Measurements from ENCODE around the gene RNF8.
"Not testable (repeated sequence)": the region's sequence is repeated elsewhere in the genome, so short reads cannot be mapped to it uniquely, and the experiment has no call there.

Gene RNF8

GRCh38 chr6:37321101-37321500, 32.7 kb upstream of the RNF8 start:
- no peak for TF ChIP-seq Cebpa-rat (IDR thresholded peaks at IDR 0.05)
- Histone ChIP-seq H3K9ac (no peak overlapping the region), H3K4me3 (no peak overlapping the region)

GRCh38 chr6:37321516-37322415, 32.0 kb upstream of the RNF8 start:
- no peak overlapping the region for H3K9ac ChIP-seq
- H3K36me3 ChIP-seq = peaks cover 66% of the 10 kb centered on the region
- H3K27ac ChIP-seq = no peak overlapping the region
- H3K27me3 ChIP-seq = no peaks in the 10 kb centered on the region
- no peak overlapping the region for H3K4me3 ChIP-seq
- 0 out of 2 replicates have a peak, but pooled peaks cover under 1% of the 10 kb centered on the region for H3K4me1 ChIP-seq
- no peaks in the 10 kb centered on the region for H3K9me3 ChIP-seq
- no peaks in the 10 kb centered on the region for H4K20me1 ChIP-seq
- TF ChIP-seq Cebpa-rat (IDR thresholded peaks at IDR 0.05) = no peak
- no peak overlapping the region for H3K4me2 ChIP-seq

More at GRCh38 chr6:37321101-37321500, 32.7 kb upstream of the RNF8 start:
- Histone ChIP-seq H4K20me1 (no peaks in the 10 kb centered on the region), H3K4me1 (peaks cover 7% of the 10 kb centered on the region), H3K27ac (no peak overlapping the region), H3K4me2 (no peak overlapping the region), H3K27me3 (no peaks in the 10 kb centered on the region), H3K36me3 (peaks cover 72% of the 10 kb centered on the region), H3K9me3 (no peaks in the 10 kb centered on the region)

- no peaks in the 10 kb centered on the region for H4K20me1 ChIP-seq
- no peaks in the 10 kb centered on the region for H3K9me3 ChIP-seq
- no peak overlapping the region for H3K4me3 ChIP-seq
- H3K27me3 ChIP-seq = no peaks in the 10 kb centered on the region
- no peak overlapping the region for H3K27ac ChIP-seq
- H3K4me2 ChIP-seq = no peak overlapping the region
- TF ChIP-seq Cebpa-rat (IDR thresholded peaks at IDR 0.05) = no peak
- no peaks in the 10 kb centered on the region for H3K4me1 ChIP-seq
- no peak overlapping the region for H3K9ac ChIP-seq
- H3K36me3 ChIP-seq = peaks cover 48% of the 10 kb centered on the region
Observed at GRCh38 chr6:37323580-37323979, 30.2 kb upstream of the RNF8 start.

GRCh38 chr6:37324131-37325033, 29.4 kb upstream of the RNF8 start:
- no peak overlapping the region for H3K4me3 ChIP-seq
- H3K36me3 ChIP-seq = peaks cover 40% of the 10 kb centered on the region
- no peaks in the 10 kb centered on the region for H3K27me3 ChIP-seq
- no peak overlapping the region for H3K27ac ChIP-seq
- TF ChIP-seq Cebpa-rat (IDR thresholded peaks at IDR 0.05) = no peak
- H3K4me1 ChIP-seq = no peaks in the 10 kb centered on the region
- H3K4me2 ChIP-seq = no peak overlapping the region
- H4K20me1 ChIP-seq = no peaks in the 10 kb centered on the region
- H3K9me3 ChIP-seq = no peaks in the 10 kb centered on the region
- H3K9ac ChIP-seq = no peak overlapping the region

GRCh38 chr6:37330345-37330744, 23.4 kb upstream of the RNF8 start:
- H3K27me3 ChIP-seq, H3K4me3 ChIP-seq, H3K9me3 ChIP-seq, H3K9ac ChIP-seq, H3K4me2 ChIP-seq, H3K4me1 ChIP-seq, H4K20me1 ChIP-seq, H3K27ac ChIP-seq: not testable (repeated sequence)
- peaks cover 36% of the 10 kb centered on the region for H3K36me3 ChIP-seq
- TF ChIP-seq Cebpa-rat (IDR thresholded peaks at IDR 0.05) = 0 out of 2 replicates have a peak, but pooled peaks have one; percentile 24

- H4K20me1 ChIP-seq = no peaks in the 10 kb centered on the region
- no peak overlapping the region for H3K4me3 ChIP-seq
- no peaks in the 10 kb centered on the region for H3K9me3 ChIP-seq
- no peak overlapping the region for H3K9ac ChIP-seq
- no peak overlapping the region for H3K4me2 ChIP-seq
- TF ChIP-seq Cebpa-rat (IDR thresholded peaks at IDR 0.05) = no peak
- H3K36me3 ChIP-seq = peaks cover 36% of the 10 kb centered on the region
- no peaks in the 10 kb centered on the region for H3K27me3 ChIP-seq
- H3K27ac ChIP-seq = no peak overlapping the region
- H3K4me1 ChIP-seq = no peaks in the 10 kb centered on the region
Observed at GRCh38 chr6:37331047-37331446, 22.7 kb upstream of the RNF8 start.

- Histone ChIP-seq H3K27me3 (no peaks in the 10 kb centered on the region), H3K4me2 (no peak overlapping the region), H3K4me3 (no peak overlapping the region), H4K20me1 (no peaks in the 10 kb centered on the region), H3K27ac (no peak overlapping the region), H3K9ac (no peak overlapping the region), H3K36me3 (peaks cover 36% of the 10 kb centered on the region), H3K9me3 (no peaks in the 10 kb centered on the region), H3K4me1 (no peaks in the 10 kb centered on the region)
- TF ChIP-seq Cebpa-rat (IDR thresholded peaks at IDR 0.05) = no peak
Observed at GRCh38 chr6:37332894-37333293, 20.9 kb upstream of the RNF8 start.

GRCh38 chr6:37334047-37334446, 19.7 kb upstream of the RNF8 start:
- H4K20me1 ChIP-seq = no peaks in the 10 kb centered on the region
- H3K9ac ChIP-seq = no peak overlapping the region
- no peaks in the 10 kb centered on the region for H3K9me3 ChIP-seq
- H3K27ac ChIP-seq = no peak overlapping the region
- H3K4me3 ChIP-seq = no peak overlapping the region
- no peaks in the 10 kb centered on the region for H3K4me1 ChIP-seq
- no peak for TF ChIP-seq Cebpa-rat (IDR thresholded peaks at IDR 0.05)
- no peak overlapping the region for H3K4me2 ChIP-seq
- H3K36me3 ChIP-seq = peaks cover 36% of the 10 kb centered on the region
- no peaks in the 10 kb centered on the region for H3K27me3 ChIP-seq

- not testable (repeated sequence) for H3K4me1 ChIP-seq, H3K9me3 ChIP-seq, H3K27ac ChIP-seq, H3K9ac ChIP-seq, H3K36me3 ChIP-seq, H3K27me3 ChIP-seq, H3K4me2 ChIP-seq, H3K4me3 ChIP-seq, H4K20me1 ChIP-seq
Observed at GRCh38 chr6:37338317-37338716, 15.5 kb upstream of the RNF8 start.

GRCh38 chr6:37338745-37339255, 15.0 kb upstream of the RNF8 start:
- 0 out of 2 replicates have a peak, but pooled peaks cover 4% of the 10 kb centered on the region for H3K36me3 ChIP-seq
- no peak for TF ChIP-seq Cebpa-rat (IDR thresholded peaks at IDR 0.05)
- H3K27ac ChIP-seq = no peak overlapping the region
- H3K9ac ChIP-seq = no peak overlapping the region
- H3K4me1 ChIP-seq = no peaks in the 10 kb centered on the region
- H4K20me1 ChIP-seq = no peaks in the 10 kb centered on the region
- no peaks in the 10 kb centered on the region for H3K27me3 ChIP-seq
- no peak overlapping the region for H3K4me2 ChIP-seq
- H3K4me3 ChIP-seq = no peak overlapping the region
- no peaks in the 10 kb centered on the region for H3K9me3 ChIP-seq
